ENCODE measurements around the gene TMEM186.

- TF ChIP-seq CTCF (IDR thresholded peaks at IDR 0.05) (no peak), EZH2 (IDR thresholded peaks at IDR 0.05; ENCODE audit: borderline replicate concordance, insufficient read depth, low read depth, low read length, poor library complexity, severe bottlenecking) (no peak)
These were observed 2.3 kb downstream of the TMEM186 start for GRCh38 chr16:8795091-8795490.

All from B cell (primary cell).